GM12874 (cell line): ENCODE results near the gene LPAR5.

Experiments
- TF ChIP-seq, protein P1 (sequence below): IDR thresholded peaks from 2 replicates; pipeline ENCODE4 v1.5.1; 2011; ENCODE audit warnings: low read depth, mild to moderate bottlenecking, control low read depth, low read length, moderate library complexity; ENCODE audit not compliant: insufficient read depth

Gene LPAR5

DNA sequence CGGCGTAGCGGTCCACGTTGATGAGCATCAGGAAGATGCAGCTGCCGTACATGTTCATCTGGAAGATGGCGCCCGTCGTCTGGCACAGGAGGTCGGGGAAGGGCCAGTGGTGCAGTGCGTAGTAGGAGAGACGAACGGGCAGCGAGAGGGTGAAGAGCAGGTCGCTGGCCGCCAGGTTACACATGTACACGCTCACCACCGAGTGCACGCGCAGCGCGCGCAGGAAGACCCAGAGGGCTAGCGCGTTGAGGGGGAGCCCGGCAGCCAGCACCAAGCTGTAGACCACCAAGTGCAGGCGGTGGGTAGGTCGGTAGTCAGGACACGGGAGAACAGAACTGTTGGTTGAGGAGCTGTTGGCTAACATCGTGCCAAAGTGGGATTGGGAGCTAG is 14.9 kb downstream of the LPAR5 start:
- TF ChIP-seq, protein P1, sequence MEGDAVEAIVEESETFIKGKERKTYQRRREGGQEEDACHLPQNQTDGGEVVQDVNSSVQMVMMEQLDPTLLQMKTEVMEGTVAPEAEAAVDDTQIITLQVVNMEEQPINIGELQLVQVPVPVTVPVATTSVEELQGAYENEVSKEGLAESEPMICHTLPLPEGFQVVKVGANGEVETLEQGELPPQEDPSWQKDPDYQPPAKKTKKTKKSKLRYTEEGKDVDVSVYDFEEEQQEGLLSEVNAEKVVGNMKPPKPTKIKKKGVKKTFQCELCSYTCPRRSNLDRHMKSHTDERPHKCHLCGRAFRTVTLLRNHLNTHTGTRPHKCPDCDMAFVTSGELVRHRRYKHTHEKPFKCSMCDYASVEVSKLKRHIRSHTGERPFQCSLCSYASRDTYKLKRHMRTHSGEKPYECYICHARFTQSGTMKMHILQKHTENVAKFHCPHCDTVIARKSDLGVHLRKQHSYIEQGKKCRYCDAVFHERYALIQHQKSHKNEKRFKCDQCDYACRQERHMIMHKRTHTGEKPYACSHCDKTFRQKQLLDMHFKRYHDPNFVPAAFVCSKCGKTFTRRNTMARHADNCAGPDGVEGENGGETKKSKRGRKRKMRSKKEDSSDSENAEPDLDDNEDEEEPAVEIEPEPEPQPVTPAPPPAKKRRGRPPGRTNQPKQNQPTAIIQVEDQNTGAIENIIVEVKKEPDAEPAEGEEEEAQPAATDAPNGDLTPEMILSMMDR, result no peak

DNA sequence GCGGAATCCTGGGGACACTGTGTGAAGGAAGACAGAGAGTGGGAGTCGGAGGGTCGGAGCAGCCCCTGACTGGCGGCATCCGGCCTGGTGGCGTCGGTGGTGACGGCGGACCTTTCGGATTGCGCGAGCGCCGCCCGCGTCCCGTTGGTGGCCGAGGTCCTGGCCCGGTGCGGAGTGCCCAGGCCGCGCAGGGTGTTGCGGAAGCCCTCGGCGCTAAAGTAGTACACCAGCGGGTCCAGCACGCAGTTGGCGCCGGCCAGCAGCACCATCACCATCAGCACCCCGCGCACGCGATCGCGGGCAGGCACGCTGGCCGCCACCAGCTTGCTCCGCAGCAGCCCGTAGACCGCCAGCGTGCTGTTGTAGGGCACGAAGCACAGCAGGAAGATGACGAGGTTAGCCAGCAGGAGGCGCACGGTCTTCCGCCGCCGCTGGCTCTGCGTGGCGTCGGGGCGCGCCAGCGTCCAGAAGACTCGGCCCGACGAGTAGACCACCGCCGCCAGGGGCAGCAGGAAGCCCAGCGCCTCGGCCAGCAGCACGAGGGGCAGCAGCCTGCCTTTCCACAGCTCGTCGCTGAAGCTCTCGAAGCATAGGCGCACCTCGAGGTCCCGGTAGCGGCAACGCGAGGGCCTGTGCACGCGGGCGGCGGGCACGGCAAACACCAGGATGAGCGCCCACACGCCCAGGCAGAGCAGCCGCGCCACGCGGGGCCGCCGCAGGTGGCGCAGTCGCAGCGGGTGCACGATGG is 15.4 kb downstream of the LPAR5 start:
- TF ChIP-seq, protein P1, result no peak

DNA sequence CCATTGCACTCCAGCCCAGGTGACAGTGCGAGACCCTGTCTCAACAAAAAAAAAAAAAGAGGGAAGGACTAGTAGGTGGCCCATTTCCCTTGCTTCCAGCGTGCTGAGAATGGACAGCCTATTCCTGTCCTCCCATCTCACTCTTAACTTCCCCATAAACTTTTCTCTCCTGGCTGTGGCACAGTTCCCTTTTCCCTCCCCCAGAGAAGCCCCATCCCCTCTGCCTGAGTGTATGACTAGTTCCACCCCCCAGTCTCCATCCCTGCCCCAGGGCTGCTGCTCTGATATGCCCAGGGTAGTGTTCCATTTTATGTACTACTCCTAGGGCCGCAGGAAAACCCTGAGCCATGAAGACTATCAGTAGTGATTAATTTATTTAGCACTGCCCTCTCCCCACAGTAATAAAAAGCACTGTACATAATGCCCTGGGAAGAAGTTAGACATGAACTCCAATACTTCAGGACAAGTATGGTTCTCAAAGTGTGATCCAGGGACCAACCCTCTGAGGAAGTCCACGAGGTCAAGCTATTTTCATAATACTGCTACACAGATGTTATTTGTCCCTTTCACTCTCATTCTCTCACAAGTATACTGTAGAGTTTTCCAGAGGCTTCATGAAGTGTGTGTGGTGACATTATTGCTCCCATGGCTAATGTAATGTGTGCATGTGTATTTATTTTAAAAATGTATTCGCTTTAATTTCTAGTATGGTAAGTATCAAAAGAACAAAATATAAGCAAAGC is 17.1 kb downstream of the LPAR5 start:
- TF ChIP-seq, protein P1, result no peak

DNA sequence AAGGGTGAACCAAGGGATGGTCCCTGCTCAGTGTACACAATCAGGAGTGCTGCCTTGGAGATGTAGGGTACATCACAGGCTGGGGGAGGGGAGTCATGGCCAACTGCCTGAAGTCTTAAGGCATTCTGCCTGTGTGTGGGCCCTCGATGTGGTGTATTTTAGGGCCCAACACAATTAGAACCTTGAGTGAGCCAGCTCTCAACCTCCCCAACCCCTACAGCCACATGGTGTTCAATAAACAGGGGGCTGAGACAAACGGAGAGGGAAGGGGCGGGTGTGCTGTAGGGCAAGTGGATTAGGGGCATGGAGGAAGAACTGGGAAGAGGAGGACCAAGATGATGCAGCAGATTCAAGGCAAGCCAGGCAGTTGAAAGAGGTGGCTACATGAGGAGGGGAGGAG is 20.0 kb downstream of the LPAR5 start:
- TF ChIP-seq, protein P1, result no peak

DNA sequence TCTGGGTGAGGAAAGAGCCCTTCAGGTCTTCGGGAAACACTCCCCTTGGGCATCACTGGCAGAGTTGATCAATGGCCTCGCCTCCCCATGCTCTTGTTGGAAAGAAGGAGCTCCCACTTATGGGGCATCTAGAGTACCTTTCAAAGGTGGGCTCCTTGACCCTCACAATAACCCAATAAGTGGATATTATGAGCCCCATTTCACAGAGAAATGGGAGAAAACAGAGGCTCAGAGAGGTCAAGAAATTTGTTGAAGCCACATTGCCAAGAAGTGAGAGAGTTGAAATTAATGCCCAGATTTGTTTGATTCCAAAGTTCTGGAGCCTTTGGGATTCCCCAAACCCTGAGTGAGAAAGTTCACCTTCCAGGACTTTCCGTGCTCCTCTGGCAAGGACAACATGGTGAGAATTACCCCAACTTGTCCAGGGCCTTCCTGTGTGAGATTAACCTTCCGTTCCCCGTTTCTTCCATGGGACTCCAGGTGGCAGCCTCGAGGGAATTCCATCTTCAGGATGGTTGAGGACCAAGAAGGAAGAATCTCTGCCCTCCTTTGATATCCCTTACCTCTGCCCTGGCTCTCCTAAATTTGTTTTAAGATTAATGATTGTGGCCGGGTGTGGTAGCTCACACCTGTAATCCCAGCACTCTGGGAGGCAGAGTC is 21.1 kb downstream of the LPAR5 start:
- TF ChIP-seq, protein P1, result no peak

DNA sequence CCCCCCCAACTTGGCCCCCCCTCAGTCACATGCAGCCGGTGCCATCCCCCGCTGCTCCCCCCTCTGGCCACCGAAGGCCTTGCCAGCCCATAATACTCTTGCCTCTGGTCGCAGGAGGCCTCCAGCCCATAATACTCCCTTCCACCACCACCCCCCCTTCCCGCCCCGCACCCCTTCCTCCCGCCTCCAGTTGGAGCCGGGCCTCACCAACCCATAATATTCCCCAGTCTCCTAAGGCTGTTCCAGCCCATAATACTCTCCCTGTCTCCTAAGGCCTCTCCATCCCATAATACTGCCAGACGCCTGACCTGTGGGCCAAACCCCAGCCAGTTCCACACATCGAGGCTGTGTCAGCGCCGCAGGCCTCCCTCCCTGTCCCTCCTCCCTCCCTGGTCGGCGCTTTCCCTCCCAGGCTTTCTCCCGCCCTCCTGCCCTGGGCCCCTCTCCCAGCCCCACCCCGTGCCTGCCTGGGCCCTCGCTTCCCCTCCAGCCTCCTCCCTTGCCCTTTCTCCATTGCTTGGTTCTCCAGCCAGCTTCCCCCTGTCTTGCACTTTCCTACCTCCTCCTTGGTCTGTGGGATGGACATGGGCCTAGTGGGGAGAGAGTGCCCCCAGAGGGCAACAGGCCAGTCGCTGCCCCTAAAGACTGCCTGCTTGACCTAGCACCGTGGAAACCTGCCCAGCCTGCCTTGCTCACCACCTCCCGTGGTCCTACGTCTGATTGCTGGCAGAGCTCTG is 21.8 kb downstream of the LPAR5 start:
- TF ChIP-seq, protein P1, result peak; percentile 39
